ENCODE data around the gene GLRX5.

GLRX5 gene

DNA sequence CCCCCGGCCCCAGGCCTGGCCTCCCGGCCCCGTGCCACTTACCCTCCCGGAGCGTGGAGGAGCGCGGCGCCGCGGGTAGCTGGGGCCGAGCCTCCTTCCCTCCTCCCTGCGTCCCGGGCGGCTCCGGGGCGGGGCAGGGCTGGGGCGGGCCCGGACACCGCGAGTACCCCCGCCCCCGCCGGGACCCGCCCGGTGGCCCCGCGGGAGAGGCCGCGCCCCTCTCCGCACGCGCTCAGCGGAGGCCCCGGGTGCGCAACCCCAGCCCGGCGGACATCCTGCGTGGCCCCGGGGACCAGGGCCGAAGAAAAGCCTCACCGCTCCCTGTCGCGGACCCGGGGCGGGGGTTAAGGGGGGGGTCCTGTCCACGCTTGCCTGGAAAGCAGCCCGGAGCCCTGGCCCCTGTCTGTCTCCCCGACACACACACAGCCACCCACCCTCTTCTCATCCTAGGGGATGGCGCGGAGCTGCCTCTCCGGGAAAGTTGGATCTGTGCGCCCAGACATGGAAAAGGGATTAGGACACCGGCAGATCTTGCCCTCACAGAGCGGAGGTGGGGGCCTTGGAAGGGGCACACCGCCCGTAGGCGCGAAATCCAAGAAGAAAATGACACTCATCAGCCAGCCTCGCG lies 18.2 kb upstream of the GLRX5 start, which contains the start of gene SYNE3:
Gene SYNE3 (minus strand): TSS at position 97 of the 628 bp plus-strand sequence. CDS start 40,829 bp downstream, outside the sequence.
- no peak for TF ChIP-seq SP1 (IDR thresholded peaks at IDR 0.05)
- no peak for TF ChIP-seq ARNT (IDR thresholded peaks at IDR 0.05)
- TF ChIP-seq ZNF384 (IDR thresholded peaks at IDR 0.05) = no peak
- TF ChIP-seq, protein P1, sequence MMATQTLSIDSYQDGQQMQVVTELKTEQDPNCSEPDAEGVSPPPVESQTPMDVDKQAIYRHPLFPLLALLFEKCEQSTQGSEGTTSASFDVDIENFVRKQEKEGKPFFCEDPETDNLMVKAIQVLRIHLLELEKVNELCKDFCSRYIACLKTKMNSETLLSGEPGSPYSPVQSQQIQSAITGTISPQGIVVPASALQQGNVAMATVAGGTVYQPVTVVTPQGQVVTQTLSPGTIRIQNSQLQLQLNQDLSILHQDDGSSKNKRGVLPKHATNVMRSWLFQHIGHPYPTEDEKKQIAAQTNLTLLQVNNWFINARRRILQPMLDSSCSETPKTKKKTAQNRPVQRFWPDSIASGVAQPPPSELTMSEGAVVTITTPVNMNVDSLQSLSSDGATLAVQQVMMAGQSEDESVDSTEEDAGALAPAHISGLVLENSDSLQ (IDR thresholded peaks at IDR 0.05) = no peak
- TF ChIP-seq FOXK2 (IDR thresholded peaks at IDR 0.05) = no peak
- no peak for TF ChIP-seq FOXM1 (IDR thresholded peaks at IDR 0.05; ENCODE audit: borderline replicate concordance)
- no peak for TF ChIP-seq ELF4 (IDR thresholded peaks at IDR 0.05)
- no peak for TF ChIP-seq LEF1 (IDR thresholded peaks at IDR 0.05; ENCODE audit: borderline replicate concordance)
- no peak for TF ChIP-seq CTBP1 (IDR thresholded peaks at IDR 0.05; ENCODE audit: borderline replicate concordance)
- TF ChIP-seq HDGF (IDR thresholded peaks at IDR 0.05; ENCODE audit: borderline replicate concordance) = no peak
- TF ChIP-seq L3MBTL2 (conservative IDR thresholded peaks at IDR 0.05) = no peak
- ChIA-PET CTCF (interaction anchor here (0.6 to 1.3 kb wide), 3 partner anchors 64 to 192 kb away, joined by 3 read pairs; no protein-coding TSS in a partner anchor), POLR2A (interaction anchor here (1.3 to 3.7 kb wide), 2 partner anchors 15 to 18 kb away, joined by 4 to 15 read pairs; partner anchors contain the start of gene GLRX5)
- peak; percentile 57 for DNase-seq (ENCODE audit: extremely low spot score)

DNA sequence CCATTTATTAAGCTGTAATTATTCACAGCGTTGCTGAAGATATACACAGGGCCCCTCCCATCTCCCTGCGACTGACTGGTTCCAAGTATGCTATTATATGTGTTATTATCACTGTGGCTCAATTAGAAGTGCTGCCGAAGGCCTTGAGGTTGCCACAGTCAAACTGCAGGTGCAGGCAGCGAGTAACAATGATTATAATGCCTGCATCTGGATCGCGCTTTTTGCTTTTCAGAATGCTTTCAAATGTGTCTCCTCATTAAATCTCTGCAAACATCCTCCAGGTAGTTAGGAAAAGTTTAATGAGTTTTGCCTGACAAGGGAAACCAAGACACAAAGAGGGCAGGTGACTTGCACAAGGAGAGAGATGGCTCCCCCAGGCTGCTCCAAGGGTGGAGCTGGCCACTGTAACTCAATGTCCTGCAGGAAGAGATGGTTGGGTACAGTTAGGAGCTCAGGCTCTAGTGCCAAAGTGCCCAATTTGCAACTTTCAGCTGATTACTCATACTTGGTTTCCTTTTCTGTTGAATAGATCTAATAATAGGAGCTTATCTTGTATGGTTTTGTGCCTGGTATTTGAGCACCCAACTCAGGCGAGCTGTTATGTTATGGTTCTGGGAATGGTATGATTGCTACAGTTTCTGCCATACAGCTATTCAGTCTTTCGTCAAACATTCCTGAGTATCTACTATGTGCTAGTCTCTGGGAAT lies 16.7 kb upstream of the GLRX5 start:
- TF ChIP-seq NFRKB (IDR thresholded peaks at IDR 0.05) (no peak), L3MBTL2 (conservative IDR thresholded peaks at IDR 0.05) (no peak), LEF1 (IDR thresholded peaks at IDR 0.05; ENCODE audit: borderline replicate concordance) (no peak), CTBP1 (IDR thresholded peaks at IDR 0.05; ENCODE audit: borderline replicate concordance) (no peak), ZNF384 (IDR thresholded peaks at IDR 0.05) (no peak), ARNT (IDR thresholded peaks at IDR 0.05) (no peak), HDGF (IDR thresholded peaks at IDR 0.05; ENCODE audit: borderline replicate concordance) (no peak)
- no peak for DNase-seq (ENCODE audit: extremely low spot score)
- CTCF ChIA-PET = interaction anchor here (0.9 to 1.4 kb wide), 2 partner anchors 9 to 91 kb away, joined by 3 to 5 read pairs; no protein-coding TSS in a partner anchor
- POLR2A ChIA-PET = interaction anchor here (1.3 kb wide), 1 partner anchor 16 kb away, joined by 5 read pairs; no protein-coding TSS in a partner anchor

DNA sequence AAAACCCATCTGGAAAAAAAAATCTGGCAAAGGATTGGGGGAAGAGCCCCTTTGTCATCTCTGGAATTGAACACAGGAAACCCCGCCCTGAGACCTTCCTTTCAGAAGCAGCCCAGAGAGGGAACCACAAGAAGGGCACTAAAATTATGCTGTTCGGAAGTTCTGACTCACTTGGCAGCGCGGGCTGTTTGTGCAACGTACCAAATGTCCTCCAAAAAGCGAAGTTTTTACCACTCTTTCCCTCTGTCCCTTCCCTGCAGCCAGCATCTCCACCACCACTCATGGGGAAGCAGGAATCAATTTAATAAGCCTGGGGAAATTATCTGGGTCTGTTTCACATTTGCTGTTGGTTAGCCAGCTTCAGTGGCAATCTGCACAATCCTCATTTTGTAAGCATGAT lies 15.2 kb upstream of the GLRX5 start:
- ChIA-PET POLR2A (interaction anchor here (1.3 kb wide), 1 partner anchor 15 kb away, joined by 5 read pairs; no protein-coding TSS in a partner anchor), CTCF (no interaction called here)
- no peak for DNase-seq (ENCODE audit: extremely low spot score)
- no peak for TF ChIP-seq BHLHE40 (IDR thresholded peaks at IDR 0.05; ENCODE audit: borderline replicate concordance)

DNA sequence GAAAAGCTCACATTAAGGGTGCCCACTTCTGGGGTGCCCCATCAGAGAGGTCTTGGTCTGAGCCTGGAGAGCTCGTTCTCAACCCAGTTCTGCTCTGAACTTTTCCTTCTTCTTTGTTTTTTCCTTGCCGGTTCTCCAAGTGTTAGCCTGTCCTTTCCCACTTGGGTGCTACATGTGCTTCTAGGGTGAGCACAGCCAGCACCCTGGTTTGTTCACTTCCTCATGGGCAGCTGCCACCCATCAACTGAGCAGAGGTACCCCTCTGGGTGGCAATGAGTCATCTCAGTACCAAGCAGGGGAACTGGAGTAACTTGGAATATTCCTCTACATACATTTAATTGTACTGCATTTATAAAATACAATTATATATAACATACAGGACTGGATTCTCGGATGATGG lies 14.5 kb upstream of the GLRX5 start:
- TF ChIP-seq FOXA1 (IDR thresholded peaks at IDR 0.05) (no peak), NFRKB (IDR thresholded peaks at IDR 0.05) (no peak), CTBP1 (IDR thresholded peaks at IDR 0.05; ENCODE audit: borderline replicate concordance) (no peak)
- TF ChIP-seq, protein P1 (IDR thresholded peaks at IDR 0.05) = no peak
- ChIA-PET POLR2A (no interaction called here), CTCF (no interaction called here)
- no peak for DNase-seq (ENCODE audit: extremely low spot score)

DNA sequence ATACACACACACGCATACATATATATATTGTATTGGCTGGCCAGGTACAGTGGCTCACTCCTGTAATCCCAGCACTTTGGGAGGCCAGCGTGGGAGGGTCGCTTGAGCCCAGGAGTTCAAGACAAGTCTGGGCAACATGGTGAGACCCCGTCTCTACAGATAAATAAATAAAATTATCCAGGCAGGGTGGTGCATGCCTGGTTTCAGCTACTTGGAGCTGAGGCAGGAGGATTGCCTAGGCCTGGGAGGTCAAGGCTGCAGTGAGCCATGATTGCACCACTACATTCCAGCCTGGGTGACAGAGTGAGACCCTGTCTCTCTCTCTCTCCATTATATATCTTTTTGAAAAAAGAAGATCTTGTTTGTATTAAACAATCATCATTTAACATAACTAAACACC lies 13.8 kb upstream of the GLRX5 start:
- POLR2A ChIA-PET = no interaction called here
- DNase-seq (ENCODE audit: extremely low spot score) = no peak
- no peak for TF ChIP-seq ELF4 (IDR thresholded peaks at IDR 0.05)
- TF ChIP-seq CTBP1 (IDR thresholded peaks at IDR 0.05; ENCODE audit: borderline replicate concordance) = no peak
- no peak for TF ChIP-seq SP1 (IDR thresholded peaks at IDR 0.05)
- TF ChIP-seq L3MBTL2 (conservative IDR thresholded peaks at IDR 0.05) = no peak
- TF ChIP-seq FOXA1 (IDR thresholded peaks at IDR 0.05) = no peak
- TF ChIP-seq SUZ12 (IDR thresholded peaks at IDR 0.05) = no peak
- no peak for TF ChIP-seq LEF1 (IDR thresholded peaks at IDR 0.05; ENCODE audit: borderline replicate concordance)
- no peak for TF ChIP-seq ZNF384 (IDR thresholded peaks at IDR 0.05)
- no peak for TF ChIP-seq ARNT (IDR thresholded peaks at IDR 0.05)
- no peak for TF ChIP-seq HDGF (IDR thresholded peaks at IDR 0.05; ENCODE audit: borderline replicate concordance)
- TF ChIP-seq NFRKB (IDR thresholded peaks at IDR 0.05) = no peak
- no peak for TF ChIP-seq TARDBP (IDR thresholded peaks at IDR 0.05)
- TF ChIP-seq FOXM1 (IDR thresholded peaks at IDR 0.05; ENCODE audit: borderline replicate concordance) = no peak
- no peak for TF ChIP-seq FOXK2 (IDR thresholded peaks at IDR 0.05)
- no peak for TF ChIP-seq BHLHE40 (IDR thresholded peaks at IDR 0.05; ENCODE audit: borderline replicate concordance)
- TF ChIP-seq, protein P1 (IDR thresholded peaks at IDR 0.05) = no peak
- CTCF ChIA-PET = no interaction called here

DNA sequence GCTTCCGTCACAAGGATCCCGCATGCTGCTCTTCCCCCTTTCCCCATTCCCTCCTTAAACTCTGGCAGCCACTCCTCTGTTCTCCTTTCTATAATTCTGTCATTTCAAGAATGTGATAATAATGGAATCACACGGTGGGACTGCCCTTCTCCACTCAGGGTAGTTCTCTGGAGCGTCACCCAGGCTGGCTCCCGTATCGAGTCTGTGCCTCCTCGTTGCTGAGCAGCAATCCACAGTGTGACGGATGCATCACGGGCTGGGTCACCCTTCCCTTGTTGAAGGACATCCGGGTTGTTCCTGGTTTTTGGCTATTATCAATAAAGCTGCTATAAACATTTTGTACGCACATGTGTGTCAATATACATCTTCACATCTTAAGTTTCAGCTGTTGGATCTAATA lies 12.7 kb upstream of the GLRX5 start:
- TF ChIP-seq LEF1 (IDR thresholded peaks at IDR 0.05; ENCODE audit: borderline replicate concordance) (no peak), CTBP1 (IDR thresholded peaks at IDR 0.05; ENCODE audit: borderline replicate concordance) (no peak), NFRKB (IDR thresholded peaks at IDR 0.05) (no peak), L3MBTL2 (conservative IDR thresholded peaks at IDR 0.05) (no peak), FOXK2 (IDR thresholded peaks at IDR 0.05) (no peak), TARDBP (IDR thresholded peaks at IDR 0.05) (no peak), SUZ12 (IDR thresholded peaks at IDR 0.05) (no peak), ELF4 (IDR thresholded peaks at IDR 0.05) (no peak), ZNF384 (IDR thresholded peaks at IDR 0.05) (no peak), FOXM1 (IDR thresholded peaks at IDR 0.05; ENCODE audit: borderline replicate concordance) (no peak), BHLHE40 (IDR thresholded peaks at IDR 0.05; ENCODE audit: borderline replicate concordance) (no peak), FOXA1 (IDR thresholded peaks at IDR 0.05) (no peak), ARNT (IDR thresholded peaks at IDR 0.05) (no peak), SP1 (IDR thresholded peaks at IDR 0.05) (no peak), HDGF (IDR thresholded peaks at IDR 0.05; ENCODE audit: borderline replicate concordance) (no peak)
- TF ChIP-seq, protein P1 (IDR thresholded peaks at IDR 0.05) = no peak
- POLR2A ChIA-PET = no interaction called here
- DNase-seq (ENCODE audit: extremely low spot score) = no peak
- CTCF ChIA-PET = no interaction called here
